HepG2 (cell line): ENCODE results near the gene UCK2. TPM values are rescaled to one million over a fixed set of nuclear protein-coding genes. Genes with fewer than 3 reads are reported as not detected.

ENCODE experiments used
- ATAC-seq: fragments of 200-7000 bp; cut with Tn5 transposase; 3 replicates; pipeline ENCODE4 v1.9.1; 2020; ENCODE audit warnings: mild to moderate bottlenecking, moderate library complexity
- BruUV-seq: library from RNA; stranded (reverse); fragments of 400-500 nt; replicated peaks from 2 replicates; lab custom pipeline; 2021; lab: Mats Ljungman, UMichigan
- CTCF ChIA-PET: fragments of 300-600 bp; formaldehyde crosslinking; extraction: SDS; loops from one replicate; lab custom pipeline; 2021; ENCODE audit warnings: low total read pairs, inconsistent platforms, low intra/inter-chr PET ratio; lab: Yijun Ruan, JAX
- POLR2A ChIA-PET: fragments of 350-600 bp; sonication (Branson Sonifier 250); formaldehyde crosslinking; loops from one replicate; lab custom pipeline; 2020; ENCODE audit warnings: antibody characterized with exemption, inconsistent platforms; lab: Yijun Ruan, JAX
- DNase-seq: peaks from one replicate; pipeline ENCODE4 v3.0.0-alpha.2; 2015; ENCODE audit warnings: low spot score
- FAIRE-seq: peaks from 3 replicates; lab custom pipeline; 2011; peaks lifted over from hg19 to GRCh38; lab: Jason Lieb, UNC
- H2AFZ ChIP-seq: one replicate; pipeline ENCODE4 v1.6.1; 2011; ENCODE audit warnings: low read length, inconsistent platforms
- H3K27ac ChIP-seq: fragments of 300-600 bp; 3 replicates; pipeline ENCODE4 v1.8.0; 2011; ENCODE audit warnings: mixed run types, mild to moderate bottlenecking, mixed read lengths, low read length, inconsistent platforms; ENCODE audit not compliant: insufficient read depth; ENCODE audit errors: extremely low read length
- H3K27me3 ChIP-seq, 2 experiments: fragments of 200-600 bp in 1 of 2; 2 replicates in 1 of 2; 3 replicates in 1 of 2; pipeline versions ENCODE4 v1.6.0 to v1.8.0; 2011; ENCODE audit warnings: low read length in 2 of 2, mild to moderate bottlenecking in 2 of 2, moderate library complexity in 2 of 2, inconsistent platforms in 1 of 2; ENCODE audit not compliant: insufficient read depth in 2 of 2, control insufficient read depth in 1 of 2
- H3K36me3 ChIP-seq, 2 experiments: fragments of 200-600 bp in 1 of 2; replicated peaks in 1 of 2; 2 replicates in 1 of 2; 3 replicates in 1 of 2; pipeline versions ENCODE4 v1.5.1 to v1.8.0; 2011; ENCODE audit warnings: low read length in 2 of 2, inconsistent platforms in 1 of 2; ENCODE audit not compliant: insufficient read depth in 2 of 2, control insufficient read depth in 1 of 2
- H3K4me1 ChIP-seq: 2 replicates; pipeline ENCODE4 v1.5.1; 2012; ENCODE audit warnings: low read length, inconsistent platforms; ENCODE audit not compliant: insufficient read depth
- H3K4me2 ChIP-seq: 2 replicates; pipeline ENCODE4 v1.6.0; 2011; ENCODE audit warnings: low read depth, low read length, inconsistent platforms
- H3K4me3 ChIP-seq, 3 experiments: fragments of 200-600 bp in 1 of 3; sonication (generic), shearing (Covaris generic) in 1 of 3; replicated peaks in 1 of 3; 2 replicates each; pipeline ENCODE4 v1.5.1; 2011 to 2016; ENCODE audit warnings: low read length in 3 of 3, inconsistent platforms in 2 of 3, low read depth in 2 of 3, mild to moderate bottlenecking in 2 of 3, control low read depth in 1 of 3, mixed read lengths in 1 of 3; ENCODE audit not compliant: insufficient read depth in 1 of 3
- H3K79me2 ChIP-seq: one replicate; pipeline ENCODE4 v1.6.1; 2011; ENCODE audit warnings: low read length, inconsistent platforms; ENCODE audit not compliant: insufficient read depth
- H3K9ac ChIP-seq: 2 replicates; pipeline ENCODE4 v1.6.0; 2011; ENCODE audit warnings: mild to moderate bottlenecking, low read depth, low read length, inconsistent platforms; ENCODE audit not compliant: insufficient read depth
- H3K9me3 ChIP-seq: 2 replicates; pipeline ENCODE4 v1.5.1; 2012; ENCODE audit warnings: mild to moderate bottlenecking, low read length
- H4K20me1 ChIP-seq: 2 replicates; pipeline ENCODE4 v1.6.0; 2011; ENCODE audit warnings: inconsistent platforms, mild to moderate bottlenecking, low read length, moderate library complexity; ENCODE audit not compliant: insufficient read depth
- ADNP ChIP-seq: sonication (generic); formaldehyde crosslinking; IDR thresholded peaks from 2 replicates; pipeline ENCODE4 v1.4.0; 2020; ENCODE audit warnings: missing genetic modification reagents
- FOXK2 ChIP-seq: fragments of 450-650 bp; IDR thresholded peaks from 2 replicates; pipeline ENCODE4 v1.6.1; 2016
- KDM2A ChIP-seq: sonication (generic); formaldehyde crosslinking; IDR thresholded peaks from 2 replicates; pipeline ENCODE4 v1.4.0; 2020; ENCODE audit warnings: low read depth, missing genetic modification reagents, borderline replicate concordance
- KLF16 ChIP-seq, 2 experiments: sonication (generic) in 1 of 2; formaldehyde crosslinking in 1 of 2; IDR thresholded peaks; 2 replicates each; pipeline versions ENCODE4 v1.6.1 to v1.8.0; 2016 to 2023; ENCODE audit warnings: missing genetic modification reagents in 2 of 2, missing compliant biosample characterization in 1 of 2
- MED1 ChIP-seq: sonication (generic); formaldehyde crosslinking; IDR thresholded peaks from 2 replicates; pipeline ENCODE4 v1.4.0; 2020; ENCODE audit warnings: missing genetic modification reagents
- NPAS2 ChIP-seq: sonication (generic); formaldehyde crosslinking; IDR thresholded peaks from 2 replicates; pipeline ENCODE4 v1.8.0; 2022; ENCODE audit warnings: mild to moderate bottlenecking, missing genetic modification reagents, borderline replicate concordance
- NR1H2 ChIP-seq: sonication (generic); formaldehyde crosslinking; IDR thresholded peaks from 2 replicates; pipeline ENCODE4 v1.8.1; 2022; ENCODE audit warnings: low read depth, missing genetic modification reagents, borderline replicate concordance
- SP5 ChIP-seq: IDR thresholded peaks from 2 replicates; pipeline ENCODE4 v1.6.1; 2016; ENCODE audit warnings: low read depth, borderline replicate concordance
- TOE1 ChIP-seq: sonication (generic); formaldehyde crosslinking; IDR thresholded peaks from 2 replicates; pipeline ENCODE4 v1.4.0; 2020; ENCODE audit warnings: mild to moderate bottlenecking, missing genetic modification reagents
- U2AF2 ChIP-seq: fragments of 200-400 bp; formaldehyde crosslinking; IDR thresholded peaks from 2 replicates; pipeline ENCODE4 v1.6.1; 2017; ENCODE audit warnings: low read depth, mild to moderate bottlenecking, low read length
- ZNF350 ChIP-seq: sonication (generic); formaldehyde crosslinking; IDR thresholded peaks from 2 replicates; pipeline ENCODE4 v1.4.0; 2020; ENCODE audit warnings: mild to moderate bottlenecking, low read depth, missing genetic modification reagents, borderline replicate concordance
- ZNF615 ChIP-seq: sonication (generic); formaldehyde crosslinking; IDR thresholded peaks from 2 replicates; pipeline ENCODE4 v1.5.0; 2020; ENCODE audit warnings: mild to moderate bottlenecking, missing genetic modification reagents, borderline replicate concordance
- ZNF619 ChIP-seq: sonication (generic); formaldehyde crosslinking; IDR thresholded peaks from 2 replicates; pipeline ENCODE4 v1.4.0; 2020; ENCODE audit warnings: mild to moderate bottlenecking, missing genetic modification reagents
- ZNF780A ChIP-seq: sonication (generic); formaldehyde crosslinking; IDR thresholded peaks from 2 replicates; pipeline ENCODE4 v1.8.0; 2022; ENCODE audit warnings: mild to moderate bottlenecking, missing genetic modification reagents, moderate library complexity
- ZNF83 ChIP-seq: sonication (generic); formaldehyde crosslinking; IDR thresholded peaks from 2 replicates; pipeline ENCODE4 v1.4.0; 2020; ENCODE audit warnings: missing genetic modification reagents, mild to moderate bottlenecking, borderline replicate concordance
- WGBS: methylation state at CpG from one replicate; pipeline ENCODE4 v1.1.6; 2017; ENCODE audit warnings: low lambda C conversion rate; 5-methylcytosine and 5-hydroxymethylcytosine counted together
- in situ Hi-C: cut with HindIII; loops from 2 replicates; pipeline ENCODE4 v1.10.0; 2017; ENCODE audit warnings: low pct_unique_long_range_greater_than_20kb; ENCODE audit not compliant: extremely low pct_ligation_motif_present
- intact Hi-C: fragments of 100-400 bp; cut with micrococcal nuclease; formaldehyde crosslinking; loops from one replicate; pipeline ENCODE4 v1.10.0; 2022; ENCODE audit not compliant: unreplicated experiment
- polyA plus RNA-seq, 8 experiments: library from polyadenylated mRNA; depleted of rRNA in 3 of 8; stranded (reverse) in 7 of 8; unstranded in 1 of 8; fragments of >200 nt; fragmentation: Illumina TruSeq in 4 of 8; extraction: Trizol in 4 of 8; gene quantifications; 2 replicates each; pipeline versions ENCODE4 v1.2.1 to v1.2.3, GENCODE V29; 2011 to 2016; ENCODE audit warnings: low read depth in 4 of 8, missing spikeins in 1 of 8, mixed read lengths in 1 of 8; ENCODE audit not compliant: insufficient read depth in 1 of 8
- total RNA-seq, 5 experiments: library from RNA; depleted of rRNA; stranded (reverse); fragments of >200 nt; fragmentation: Illumina TruSeq; extraction: Trizol; gene quantifications; 2 replicates each; pipeline ENCODE4 v1.2.3, GENCODE V29; 2016; ENCODE audit warnings: low read depth in 1 of 5
- TF ChIP-seq, protein P1 (sequence below): sonication (generic); formaldehyde crosslinking; IDR thresholded peaks from 2 replicates; pipeline ENCODE4 v1.4.0; 2020; ENCODE audit warnings: missing genetic modification reagents, mild to moderate bottlenecking, borderline replicate concordance
- TF ChIP-seq, protein P2 (sequence below): sonication (generic); formaldehyde crosslinking; IDR thresholded peaks from 2 replicates; pipeline ENCODE4 v1.4.0; 2020; ENCODE audit warnings: missing genetic modification reagents
- TF ChIP-seq, protein P3 (sequence below): fragments of 450-650 bp; IDR thresholded peaks from 2 replicates; pipeline ENCODE4 v1.6.1; 2016
- TF ChIP-seq, protein P4 (sequence below): sonication (generic); formaldehyde crosslinking; IDR thresholded peaks from 2 replicates; pipeline ENCODE4 v1.8.0; 2023; ENCODE audit warnings: mild to moderate bottlenecking, missing genetic modification reagents
- TF ChIP-seq, protein P5 (sequence below): sonication (generic); formaldehyde crosslinking; IDR thresholded peaks from 2 replicates; pipeline ENCODE4 v1.4.0; 2020; ENCODE audit warnings: low read depth, mild to moderate bottlenecking, missing genetic modification reagents

Gene UCK2
- total and polyA plus RNA-seq, 2 of the 13 experiments (the other 11 are each of a cell fraction or from before 2014, with no cell fraction given): 64.3 to 78.0 TPM

DNA sequence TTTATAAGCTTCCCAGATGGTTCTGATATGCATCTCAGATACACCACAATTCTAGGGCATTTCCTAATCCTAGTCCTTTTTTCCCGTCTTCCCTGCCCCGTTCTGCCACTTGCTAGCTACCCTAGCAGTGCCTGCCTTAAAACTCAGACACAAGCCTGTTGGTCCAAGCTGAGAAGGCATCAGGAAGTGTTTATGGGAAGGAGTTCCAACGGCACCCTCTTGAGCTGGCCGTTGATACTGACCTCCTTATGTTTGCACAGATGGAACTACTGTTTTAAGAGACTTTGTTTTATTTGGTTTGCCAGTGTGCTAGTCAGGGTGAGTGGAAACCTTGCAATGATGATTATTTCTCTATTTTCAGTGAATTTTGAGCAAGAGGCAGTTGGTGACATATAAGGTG, 67.2 kb downstream of the UCK2 start:
- no peak for ATAC-seq
- no peak overlapping the region for H2AFZ ChIP-seq
- no peak for TF ChIP-seq ZNF619 (CRISPR knock-in tag)
- TF ChIP-seq SP5 (CRISPR knock-in tag): no peak
- TF ChIP-seq ADNP: no peak
- TF ChIP-seq, protein P1, sequence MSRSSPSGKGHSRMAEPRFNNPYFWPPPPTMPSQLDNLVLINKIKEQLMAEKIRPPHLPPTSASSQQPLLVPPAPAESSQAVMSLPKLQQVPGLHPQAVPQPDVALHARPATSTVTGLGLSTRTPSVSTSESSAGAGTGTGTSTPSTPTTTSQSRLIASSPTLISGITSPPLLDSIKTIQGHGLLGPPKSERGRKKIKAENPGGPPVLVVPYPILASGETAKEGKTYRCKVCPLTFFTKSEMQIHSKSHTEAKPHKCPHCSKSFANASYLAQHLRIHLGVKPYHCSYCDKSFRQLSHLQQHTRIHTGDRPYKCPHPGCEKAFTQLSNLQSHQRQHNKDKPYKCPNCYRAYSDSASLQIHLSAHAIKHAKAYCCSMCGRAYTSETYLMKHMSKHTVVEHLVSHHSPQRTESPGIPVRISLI (CRISPR knock-in tag): no peak
- TF ChIP-seq, protein P2, sequence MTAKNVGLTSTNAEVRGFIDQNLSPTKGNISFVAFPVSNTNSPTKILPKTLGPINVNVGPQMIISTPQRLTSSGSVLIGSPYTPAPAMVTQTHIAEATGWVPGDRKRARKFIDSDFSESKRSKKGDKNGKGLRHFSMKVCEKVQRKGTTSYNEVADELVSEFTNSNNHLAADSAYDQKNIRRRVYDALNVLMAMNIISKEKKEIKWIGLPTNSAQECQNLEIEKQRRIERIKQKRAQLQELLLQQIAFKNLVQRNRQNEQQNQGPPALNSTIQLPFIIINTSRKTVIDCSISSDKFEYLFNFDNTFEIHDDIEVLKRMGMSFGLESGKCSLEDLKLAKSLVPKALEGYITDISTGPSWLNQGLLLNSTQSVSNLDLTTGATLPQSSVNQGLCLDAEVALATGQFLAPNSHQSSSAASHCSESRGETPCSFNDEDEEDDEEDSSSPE (CRISPR knock-in tag): no peak
- TF ChIP-seq ZNF780A (CRISPR knock-in tag): no peak
- TF ChIP-seq U2AF2: no peak
- TF ChIP-seq NR1H2 (CRISPR knock-in tag): no peak
- TF ChIP-seq KLF16 (CRISPR knock-in tag; IDR thresholded peaks at IDR 0.05): no peak
- TF ChIP-seq KDM2A (CRISPR knock-in tag): no peak
- TF ChIP-seq NPAS2 (CRISPR knock-in tag): no peak
- TF ChIP-seq, protein P3, sequence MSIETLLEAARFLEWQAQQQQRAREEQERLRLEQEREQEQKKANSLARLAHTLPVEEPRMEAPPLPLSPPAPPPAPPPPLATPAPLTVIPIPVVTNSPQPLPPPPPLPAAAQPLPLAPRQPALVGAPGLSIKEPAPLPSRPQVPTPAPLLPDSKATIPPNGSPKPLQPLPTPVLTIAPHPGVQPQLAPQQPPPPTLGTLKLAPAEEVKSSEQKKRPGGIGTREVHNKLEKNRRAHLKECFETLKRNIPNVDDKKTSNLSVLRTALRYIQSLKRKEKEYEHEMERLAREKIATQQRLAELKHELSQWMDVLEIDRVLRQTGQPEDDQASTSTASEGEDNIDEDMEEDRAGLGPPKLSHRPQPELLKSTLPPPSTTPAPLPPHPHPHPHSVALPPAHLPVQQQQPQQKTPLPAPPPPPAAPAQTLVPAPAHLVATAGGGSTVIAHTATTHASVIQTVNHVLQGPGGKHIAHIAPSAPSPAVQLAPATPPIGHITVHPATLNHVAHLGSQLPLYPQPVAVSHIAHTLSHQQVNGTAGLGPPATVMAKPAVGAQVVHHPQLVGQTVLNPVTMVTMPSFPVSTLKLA: no peak
- no peak for TF ChIP-seq ZNF615 (CRISPR knock-in tag)
- no peak for TF ChIP-seq TOE1 (CRISPR knock-in tag)
- TF ChIP-seq ZNF350: no peak
- no peak for TF ChIP-seq FOXK2
- TF ChIP-seq, protein P4, sequence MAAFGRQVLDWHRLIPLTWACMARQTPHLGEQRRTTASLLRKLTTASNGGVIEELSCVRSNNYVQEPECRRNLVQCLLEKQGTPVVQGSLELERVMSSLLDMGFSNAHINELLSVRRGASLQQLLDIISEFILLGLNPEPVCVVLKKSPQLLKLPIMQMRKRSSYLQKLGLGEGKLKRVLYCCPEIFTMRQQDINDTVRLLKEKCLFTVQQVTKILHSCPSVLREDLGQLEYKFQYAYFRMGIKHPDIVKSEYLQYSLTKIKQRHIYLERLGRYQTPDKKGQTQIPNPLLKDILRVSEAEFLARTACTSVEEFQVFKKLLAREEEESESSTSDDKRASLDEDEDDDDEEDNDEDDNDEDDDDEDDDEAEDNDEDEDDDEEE (CRISPR knock-in tag): no peak
- TF ChIP-seq MED1 (CRISPR knock-in tag): no peak
- TF ChIP-seq, protein P5, sequence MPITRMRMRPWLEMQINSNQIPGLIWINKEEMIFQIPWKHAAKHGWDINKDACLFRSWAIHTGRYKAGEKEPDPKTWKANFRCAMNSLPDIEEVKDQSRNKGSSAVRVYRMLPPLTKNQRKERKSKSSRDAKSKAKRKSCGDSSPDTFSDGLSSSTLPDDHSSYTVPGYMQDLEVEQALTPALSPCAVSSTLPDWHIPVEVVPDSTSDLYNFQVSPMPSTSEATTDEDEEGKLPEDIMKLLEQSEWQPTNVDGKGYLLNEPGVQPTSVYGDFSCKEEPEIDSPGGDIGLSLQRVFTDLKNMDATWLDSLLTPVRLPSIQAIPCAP: no peak
- no peak for TF ChIP-seq ZNF83 (CRISPR knock-in tag)
- H4K20me1 ChIP-seq: no peaks in the 10 kb centered on the region
- no peak for FAIRE-seq
- BruUV-seq: no TSS peak
- no peak overlapping the region for H3K9ac ChIP-seq
- WGBS: 89% methylated on average over 4 of the region's 4 CpGs
- CTCF ChIA-PET: no interaction called here
- DNase-seq: no peak
- POLR2A ChIA-PET: no interaction called here
- no peak overlapping the region for H3K27ac ChIP-seq
- peaks cover 8% of the 10 kb centered on the region for H3K4me1 ChIP-seq
- H3K79me2 ChIP-seq: peaks cover 8% of the 10 kb centered on the region
- H3K4me2 ChIP-seq: no peak overlapping the region
- no peaks in the 10 kb centered on the region for H3K27me3 ChIP-seq
- H3K9me3 ChIP-seq: no peaks in the 10 kb centered on the region
- in situ Hi-C loops (no loop called here), intact Hi-C loops (no loop called here)
- H3K4me3 ChIP-seq: no peak overlapping the region
- peaks cover 59 to 90% of the 10 kb centered on the region in 2 experiments for H3K36me3 ChIP-seq
